ENCODE results near the gene MTMR11. TPM values are rescaled to one million over a fixed set of nuclear protein-coding genes. Genes with fewer than 3 reads are reported as not detected.
"Not testable (repeated sequence)": the region's sequence is repeated elsewhere in the genome, so short reads cannot be mapped to it uniquely, and the experiment has no call there.

Gene MTMR11
- total RNA-seq, 3 donors from 2014 or later, result 7.4 to 13.9 (median 13.8) TPM

GRCh38 chr1:149888247-149888998 is 48.3 kb downstream of the MTMR11 start:
- intact Hi-C loops (cut with DNase I; ENCODE audit: low total_unique reads), result no loop called here
- TF ChIP-seq POLR2AphosphoS5 (IDR thresholded peaks at IDR 0.05) (peak in 1 of 3 donors; percentile 40), CTCF (IDR thresholded peaks at IDR 0.05) (peak; percentile 67 to 80 (median 68)), POLR2A (IDR thresholded peaks at IDR 0.05) (no peak)
- Histone ChIP-seq H3K27me3 (no peaks in the 10 kb centered on the region), H3K27ac (peak overlapping the region; percentile 99 to 100), H3K36me3 (no peaks in the 10 kb centered on the region), H3K9me3 (no peaks in the 10 kb centered on the region), H3K4me3 (peak overlapping the region; percentile 69 to 83 (median 78)), H3K4me1 (peaks cover 0 to 13% of the 10 kb centered on the region in 2 donors)
- DNase-seq (ENCODE audit: low spot score in 2 of 2), result peak; percentile 82 to 85

DNA sequence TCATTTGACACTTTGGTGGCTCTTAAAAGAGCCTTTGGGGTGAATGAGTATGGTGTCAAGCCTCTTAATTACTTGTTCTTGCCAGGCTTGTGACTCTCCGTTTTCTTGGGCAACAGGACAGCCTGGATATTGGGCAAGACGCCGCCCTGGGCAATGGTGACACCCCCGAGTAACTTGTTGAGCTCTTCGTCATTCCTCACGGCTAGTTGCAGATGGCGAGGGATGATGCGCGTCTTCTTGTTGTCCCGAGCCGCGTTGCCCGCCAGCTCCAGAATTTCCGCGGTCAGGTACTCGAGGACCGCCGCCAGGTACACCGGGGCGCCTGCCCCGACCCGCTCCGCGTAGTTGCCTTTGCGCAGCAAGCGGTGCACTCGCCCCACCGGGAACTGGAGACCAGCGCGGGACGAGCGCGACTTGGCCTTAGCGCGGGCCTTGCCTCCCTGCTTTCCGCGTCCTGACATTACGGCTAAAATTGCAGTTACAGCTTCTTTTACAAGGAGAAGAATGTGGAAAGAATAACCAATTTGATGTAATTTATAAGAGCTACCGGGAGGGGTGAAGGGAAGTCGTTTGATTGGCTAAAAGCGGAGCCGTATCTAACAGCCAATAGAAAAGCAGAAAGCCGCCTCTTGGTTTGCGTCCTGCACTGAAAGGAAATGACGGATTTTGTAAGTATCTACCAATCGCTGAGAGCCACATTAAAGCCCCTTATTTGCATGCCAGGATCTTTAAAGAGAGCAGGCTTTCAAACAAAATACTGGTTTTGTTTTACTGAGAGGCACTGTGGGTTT is 49.0 kb downstream of the MTMR11 start:
- intact Hi-C loops (cut with DNase I; ENCODE audit: low total_unique reads), result no loop called here
- TF ChIP-seq CTCF (IDR thresholded peaks at IDR 0.05) (peak; percentile 41 to 54 (median 50)), POLR2A (IDR thresholded peaks at IDR 0.05) (peak; percentile 86), POLR2AphosphoS5 (IDR thresholded peaks at IDR 0.05) (peak; percentile 98 to 99 (median 99))
- DNase-seq (ENCODE audit: low spot score in 2 of 2), result peak; percentile 78 to 94
- Histone ChIP-seq H3K27me3 (no peaks in the 10 kb centered on the region), H3K4me1 (peaks cover 0 to 13% of the 10 kb centered on the region in 2 donors), H3K27ac (peak overlapping the region; percentile 99 to 100), H3K36me3 (no peaks in the 10 kb centered on the region), H3K4me3 (peak overlapping the region; percentile 69 to 83 (median 78)), H3K9me3 (no peaks in the 10 kb centered on the region)

GRCh38 chr1:149887196-149887455 is 49.6 kb downstream of the MTMR11 start:
- Histone ChIP-seq H3K27ac (peak overlapping the region; percentile 99 to 100), H3K4me3 (peak overlapping the region; percentile 69 to 83 (median 78)), H3K4me1 (peaks cover 0 to 13% of the 10 kb centered on the region in 2 donors)
- H3K9me3 ChIP-seq; DNase-seq (ENCODE audit: low spot score in 2 of 2); H3K27me3 ChIP-seq; intact Hi-C loops (cut with DNase I; ENCODE audit: low total_unique reads); H3K36me3 ChIP-seq: not testable (repeated sequence)

GRCh38 chr1:149886396-149887195 is 50.1 kb downstream of the MTMR11 start:
- DNase-seq (ENCODE audit: low spot score in 2 of 2), result peak; percentile 81 to 97
- intact Hi-C loops (cut with DNase I; ENCODE audit: low total_unique reads), result no loop called here
- H3K9me3 ChIP-seq, result no peaks in the 10 kb centered on the region
- H3K36me3 ChIP-seq, result no peaks in the 10 kb centered on the region
- H3K27me3 ChIP-seq, result no peaks in the 10 kb centered on the region
- peaks cover 0 to 13% of the 10 kb centered on the region in 2 donors for H3K4me1 ChIP-seq
- H3K27ac ChIP-seq, result peak overlapping the region; percentile 99 to 100
- TF ChIP-seq CTCF (IDR thresholded peaks at IDR 0.05) (peak in 2 of 3 donors; percentile 8 to 31), POLR2AphosphoS5 (IDR thresholded peaks at IDR 0.05) (peak; percentile 100), POLR2A (IDR thresholded peaks at IDR 0.05) (peak; percentile 99)
- peak overlapping the region; percentile 69 to 83 (median 78) for H3K4me3 ChIP-seq

DNA sequence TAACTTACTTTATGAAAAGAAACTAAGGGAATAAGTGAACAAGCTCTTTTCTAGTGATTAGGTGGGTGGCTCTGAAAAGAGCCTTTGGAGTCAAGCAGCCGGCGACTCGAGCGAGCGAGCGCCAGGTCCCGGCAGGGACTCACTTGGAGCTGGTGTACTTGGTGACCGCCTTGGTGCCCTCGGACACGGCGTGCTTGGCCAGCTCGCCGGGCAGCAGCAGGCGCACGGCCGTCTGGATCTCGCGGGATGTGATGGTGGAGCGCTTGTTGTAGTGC is 50.6 kb downstream of the MTMR11 start:
- DNase-seq (ENCODE audit: low spot score in 2 of 2); H3K36me3 ChIP-seq; H3K9me3 ChIP-seq; intact Hi-C loops (cut with DNase I; ENCODE audit: low total_unique reads); H3K27me3 ChIP-seq: not testable (repeated sequence)
- peak overlapping the region; percentile 99 to 100 for H3K27ac ChIP-seq
- H3K4me3 ChIP-seq, result peak overlapping the region; percentile 69 to 83 (median 78)
- H3K4me1 ChIP-seq, result peaks cover 0 to 13% of the 10 kb centered on the region in 2 donors
